ENCODE measurements around the gene CST8. TPM values are rescaled to one million over a fixed set of nuclear protein-coding genes. Genes with fewer than 3 reads are reported as not detected.

Gene CST8
- total and polyA plus RNA-seq, 2 experiments from 2014 or later, result not detected

DNA sequence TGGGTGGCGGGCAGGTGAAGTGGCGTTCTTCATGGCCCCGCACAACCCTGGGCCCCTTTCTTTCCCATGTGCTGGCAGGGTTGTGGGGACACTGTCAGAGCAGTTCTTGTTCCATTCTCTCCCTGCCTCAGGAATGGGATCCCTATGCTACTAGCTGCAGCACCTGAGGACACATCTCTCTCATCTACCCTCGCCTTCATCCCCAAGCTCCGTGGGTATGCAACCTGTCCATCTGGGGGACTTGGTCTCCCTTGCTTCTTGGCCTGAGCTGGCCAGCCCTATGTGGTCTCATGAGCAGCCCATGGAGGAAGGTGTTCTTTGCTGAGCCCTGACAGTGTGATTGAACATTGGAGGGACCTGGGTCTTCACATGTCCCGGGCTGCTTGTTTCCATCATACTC, 53.2 kb downstream of the CST8 start (continued):
- TF ChIP-seq, protein P1, sequence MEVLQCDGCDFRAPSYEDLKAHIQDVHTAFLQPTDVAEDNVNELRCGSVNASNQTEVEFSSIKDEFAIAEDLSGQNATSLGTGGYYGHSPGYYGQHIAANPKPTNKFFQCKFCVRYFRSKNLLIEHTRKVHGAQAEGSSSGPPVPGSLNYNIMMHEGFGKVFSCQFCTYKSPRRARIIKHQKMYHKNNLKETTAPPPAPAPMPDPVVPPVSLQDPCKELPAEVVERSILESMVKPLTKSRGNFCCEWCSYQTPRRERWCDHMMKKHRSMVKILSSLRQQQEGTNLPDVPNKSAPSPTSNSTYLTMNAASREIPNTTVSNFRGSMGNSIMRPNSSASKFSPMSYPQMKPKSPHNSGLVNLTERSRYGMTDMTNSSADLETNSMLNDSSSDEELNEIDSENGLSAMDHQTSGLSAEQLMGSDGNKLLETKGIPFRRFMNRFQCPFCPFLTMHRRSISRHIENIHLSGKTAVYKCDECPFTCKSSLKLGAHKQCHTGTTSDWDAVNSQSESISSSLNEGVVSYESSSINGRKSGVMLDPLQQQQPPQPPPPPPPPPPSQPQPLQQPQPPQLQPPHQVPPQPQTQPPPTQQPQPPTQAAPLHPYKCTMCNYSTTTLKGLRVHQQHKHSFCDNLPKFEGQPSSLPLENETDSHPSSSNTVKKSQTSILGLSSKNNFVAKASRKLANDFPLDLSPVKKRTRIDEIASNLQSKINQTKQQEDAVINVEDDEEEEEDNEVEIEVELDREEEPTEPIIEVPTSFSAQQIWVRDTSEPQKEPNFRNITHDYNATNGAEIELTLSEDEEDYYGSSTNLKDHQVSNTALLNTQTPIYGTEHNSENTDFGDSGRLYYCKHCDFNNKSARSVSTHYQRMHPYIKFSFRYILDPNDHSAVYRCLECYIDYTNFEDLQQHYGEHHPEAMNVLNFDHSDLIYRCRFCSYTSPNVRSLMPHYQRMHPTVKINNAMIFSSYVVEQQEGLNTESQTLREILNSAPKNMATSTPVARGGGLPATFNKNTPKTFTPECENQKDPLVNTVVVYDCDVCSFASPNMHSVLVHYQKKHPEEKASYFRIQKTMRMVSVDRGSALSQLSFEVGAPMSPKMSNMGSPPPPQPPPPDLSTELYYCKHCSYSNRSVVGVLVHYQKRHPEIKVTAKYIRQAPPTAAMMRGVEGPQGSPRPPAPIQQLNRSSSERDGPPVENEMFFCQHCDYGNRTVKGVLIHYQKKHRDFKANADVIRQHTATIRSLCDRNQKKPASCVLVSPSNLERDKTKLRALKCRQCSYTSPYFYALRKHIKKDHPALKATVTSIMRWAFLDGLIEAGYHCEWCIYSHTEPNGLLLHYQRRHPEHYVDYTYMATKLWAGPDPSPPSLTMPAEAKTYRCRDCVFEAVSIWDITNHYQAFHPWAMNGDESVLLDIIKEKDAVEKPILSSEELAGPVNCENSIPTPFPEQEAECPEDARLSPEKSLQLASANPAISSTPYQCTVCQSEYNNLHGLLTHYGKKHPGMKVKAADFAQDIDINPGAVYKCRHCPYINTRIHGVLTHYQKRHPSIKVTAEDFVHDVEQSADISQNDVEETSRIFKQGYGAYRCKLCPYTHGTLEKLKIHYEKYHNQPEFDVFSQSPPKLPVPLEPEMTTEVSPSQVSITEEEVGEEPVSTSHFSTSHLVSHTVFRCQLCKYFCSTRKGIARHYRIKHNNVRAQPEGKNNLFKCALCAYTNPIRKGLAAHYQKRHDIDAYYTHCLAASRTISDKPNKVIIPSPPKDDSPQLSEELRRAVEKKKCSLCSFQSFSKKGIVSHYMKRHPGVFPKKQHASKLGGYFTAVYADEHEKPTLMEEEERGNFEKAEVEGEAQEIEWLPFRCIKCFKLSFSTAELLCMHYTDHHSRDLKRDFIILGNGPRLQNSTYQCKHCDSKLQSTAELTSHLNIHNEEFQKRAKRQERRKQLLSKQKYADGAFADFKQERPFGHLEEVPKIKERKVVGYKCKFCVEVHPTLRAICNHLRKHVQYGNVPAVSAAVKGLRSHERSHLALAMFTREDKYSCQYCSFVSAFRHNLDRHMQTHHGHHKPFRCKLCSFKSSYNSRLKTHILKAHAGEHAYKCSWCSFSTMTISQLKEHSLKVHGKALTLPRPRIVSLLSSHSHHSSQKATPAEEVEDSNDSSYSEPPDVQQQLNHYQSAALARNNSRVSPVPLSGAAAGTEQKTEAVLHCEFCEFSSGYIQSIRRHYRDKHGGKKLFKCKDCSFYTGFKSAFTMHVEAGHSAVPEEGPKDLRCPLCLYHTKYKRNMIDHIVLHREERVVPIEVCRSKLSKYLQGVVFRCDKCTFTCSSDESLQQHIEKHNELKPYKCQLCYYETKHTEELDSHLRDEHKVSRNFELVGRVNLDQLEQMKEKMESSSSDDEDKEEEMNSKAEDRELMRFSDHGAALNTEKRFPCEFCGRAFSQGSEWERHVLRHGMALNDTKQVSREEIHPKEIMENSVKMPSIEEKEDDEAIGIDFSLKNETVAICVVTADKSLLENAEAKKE (CRISPR knock-in tag; IDR thresholded peaks at IDR 0.05), result no peak
- TF ChIP-seq, protein P2, sequence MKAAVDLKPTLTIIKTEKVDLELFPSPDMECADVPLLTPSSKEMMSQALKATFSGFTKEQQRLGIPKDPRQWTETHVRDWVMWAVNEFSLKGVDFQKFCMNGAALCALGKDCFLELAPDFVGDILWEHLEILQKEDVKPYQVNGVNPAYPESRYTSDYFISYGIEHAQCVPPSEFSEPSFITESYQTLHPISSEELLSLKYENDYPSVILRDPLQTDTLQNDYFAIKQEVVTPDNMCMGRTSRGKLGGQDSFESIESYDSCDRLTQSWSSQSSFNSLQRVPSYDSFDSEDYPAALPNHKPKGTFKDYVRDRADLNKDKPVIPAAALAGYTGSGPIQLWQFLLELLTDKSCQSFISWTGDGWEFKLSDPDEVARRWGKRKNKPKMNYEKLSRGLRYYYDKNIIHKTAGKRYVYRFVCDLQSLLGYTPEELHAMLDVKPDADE (IDR thresholded peaks at IDR 0.05), result no peak
- TF ChIP-seq EZH2 (IDR thresholded peaks at IDR 0.05; ENCODE audit: low read depth, unreplicated experiment) (no peak), POLR2AphosphoS5 (IDR thresholded peaks at IDR 0.05; ENCODE audit: low read depth) (no peak), JUNB (IDR thresholded peaks at IDR 0.05; ENCODE audit: unreplicated experiment) (no peak), ZNF331 (CRISPR knock-in tag; IDR thresholded peaks at IDR 0.05; ENCODE audit: low read depth) (no peak), NANOG (IDR thresholded peaks at IDR 0.05; ENCODE audit: borderline replicate concordance) (no peak)
- TF ChIP-seq, protein P3, sequence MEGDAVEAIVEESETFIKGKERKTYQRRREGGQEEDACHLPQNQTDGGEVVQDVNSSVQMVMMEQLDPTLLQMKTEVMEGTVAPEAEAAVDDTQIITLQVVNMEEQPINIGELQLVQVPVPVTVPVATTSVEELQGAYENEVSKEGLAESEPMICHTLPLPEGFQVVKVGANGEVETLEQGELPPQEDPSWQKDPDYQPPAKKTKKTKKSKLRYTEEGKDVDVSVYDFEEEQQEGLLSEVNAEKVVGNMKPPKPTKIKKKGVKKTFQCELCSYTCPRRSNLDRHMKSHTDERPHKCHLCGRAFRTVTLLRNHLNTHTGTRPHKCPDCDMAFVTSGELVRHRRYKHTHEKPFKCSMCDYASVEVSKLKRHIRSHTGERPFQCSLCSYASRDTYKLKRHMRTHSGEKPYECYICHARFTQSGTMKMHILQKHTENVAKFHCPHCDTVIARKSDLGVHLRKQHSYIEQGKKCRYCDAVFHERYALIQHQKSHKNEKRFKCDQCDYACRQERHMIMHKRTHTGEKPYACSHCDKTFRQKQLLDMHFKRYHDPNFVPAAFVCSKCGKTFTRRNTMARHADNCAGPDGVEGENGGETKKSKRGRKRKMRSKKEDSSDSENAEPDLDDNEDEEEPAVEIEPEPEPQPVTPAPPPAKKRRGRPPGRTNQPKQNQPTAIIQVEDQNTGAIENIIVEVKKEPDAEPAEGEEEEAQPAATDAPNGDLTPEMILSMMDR (conservative IDR thresholded peaks at IDR 0.05; ENCODE audit: low read depth in 2 of 2), result no peak

Small RNA genes lying within 50 kb of the gene (small RNA-seq; reads per million reads assigned to genes)
- gene RF00019 (ENCODE audit: low replicate concordance), result not detected

Other genes starting within 250 kb of the CST8 start
- 30.2 and 40.5 TPM in 2 replicates for gene NXT1, start 140.3 kb upstream of the CST8 start, total RNA-seq (2014; rRNA removed; shearing (Covaris generic))
- gene NXT1, start 140.3 kb upstream of the CST8 start, polyA plus RNA-seq (2016; fragmentation: Nextera tagmentation; extraction: Ambion mirVana), result 34.4 and 39.1 TPM in 2 replicates
- 15.7 and 17.3 TPM in 2 replicates for gene GZF1, start 128.9 kb upstream of the CST8 start, total RNA-seq (2014; rRNA removed; shearing (Covaris generic))
- gene GZF1, start 128.9 kb upstream of the CST8 start, polyA plus RNA-seq (2016; fragmentation: Nextera tagmentation; extraction: Ambion mirVana), result 3.7 and 4.2 TPM in 2 replicates
- 12.9 and 18.1 TPM in 2 replicates for gene NAPB, start 69.6 kb upstream of the CST8 start, total RNA-seq (2014; rRNA removed; shearing (Covaris generic))
- 7.3 and 8.1 TPM in 2 replicates for gene NAPB, start 69.6 kb upstream of the CST8 start, polyA plus RNA-seq (2016; fragmentation: Nextera tagmentation; extraction: Ambion mirVana)
- gene CSTL1, start 51.4 kb upstream of the CST8 start, total RNA-seq (2014; rRNA removed; shearing (Covaris generic)), result not detected in 2 replicates
- gene CSTL1, start 51.4 kb upstream of the CST8 start, polyA plus RNA-seq (2016; fragmentation: Nextera tagmentation; extraction: Ambion mirVana), result not detected in 2 replicates
- not detected in 2 replicates for gene CST11, start 38.2 kb upstream of the CST8 start, total RNA-seq (2014; rRNA removed; shearing (Covaris generic))
- 0.73 TPM in 1 of 2 replicates, not detected in the other for gene CST11, start 38.2 kb upstream of the CST8 start, polyA plus RNA-seq (2016; fragmentation: Nextera tagmentation; extraction: Ambion mirVana)
- gene CST9L, start 77.4 kb downstream of the CST8 start, total RNA-seq (2014; rRNA removed; shearing (Covaris generic)), result not detected in 2 replicates
- not detected in 2 replicates for gene CST9L, start 77.4 kb downstream of the CST8 start, polyA plus RNA-seq (2016; fragmentation: Nextera tagmentation; extraction: Ambion mirVana)
- not detected in 2 replicates for gene CST9, start 114.8 kb downstream of the CST8 start, total RNA-seq (2014; rRNA removed; shearing (Covaris generic))
- gene CST9, start 114.8 kb downstream of the CST8 start, polyA plus RNA-seq (2016; fragmentation: Nextera tagmentation; extraction: Ambion mirVana), result not detected in 2 replicates
- 51.8 and 70.7 TPM in 2 replicates for gene CST3, start 146.8 kb downstream of the CST8 start, total RNA-seq (2014; rRNA removed; shearing (Covaris generic))
- 71.5 and 72.9 TPM in 2 replicates for gene CST3, start 146.8 kb downstream of the CST8 start, polyA plus RNA-seq (2016; fragmentation: Nextera tagmentation; extraction: Ambion mirVana)
- gene CST4, start 197.9 kb downstream of the CST8 start, total RNA-seq (2014; rRNA removed; shearing (Covaris generic)), result not detected in 2 replicates
- gene CST4, start 197.9 kb downstream of the CST8 start, polyA plus RNA-seq (2016; fragmentation: Nextera tagmentation; extraction: Ambion mirVana), result not detected in 2 replicates

All from GM23338 (cell line).